Activated CD8-positive, alpha-beta T cell treated with anti-CD3 and anti-CD28 coated beads, Interleukin-2, amount 10 ng/mL, durations not matched to agents 7 days and 5 days (primary cell): ENCODE measurements around the gene LAMP5. TPM values are rescaled to one million over a fixed set of nuclear protein-coding genes. Genes with fewer than 3 reads are reported as not detected.

ENCODE experiments used
- ATAC-seq: fragments of 150-1000 bp; cut with Tn5 transposase; one replicate; pipeline ENCODE4 v1.10.0; 2021; ENCODE audit warnings: moderate library complexity
- CTCF ChIA-PET: fragments of 350-600 bp; sonication (Branson Sonifier 250); formaldehyde crosslinking; loops from one replicate; lab custom pipeline; 2021; ENCODE audit warnings: antibody characterized with exemption; lab: Charles Lee
- POLR2A ChIA-PET: fragments of 350-600 bp; sonication (Branson Sonifier 250); formaldehyde crosslinking; loops from one replicate; lab custom pipeline; 2021; ENCODE audit warnings: antibody characterized with exemption; lab: Charles Lee
- DNase-seq: peaks from one replicate; pipeline ENCODE4 v3.0.0-alpha.2; 2020
- H3K27ac Mint-ChIP-seq: one replicate; pipeline ENCODE4 v1.8.0; 2021; ENCODE audit warnings: mild to moderate bottlenecking, mixed read lengths
- H3K27me3 Mint-ChIP-seq: one replicate; pipeline ENCODE4 v1.8.0; 2021; ENCODE audit warnings: low read depth, mixed read lengths
- H3K36me3 Mint-ChIP-seq: one replicate; pipeline ENCODE4 v1.8.0; 2021; ENCODE audit warnings: low read depth, mixed read lengths
- H3K4me1 Mint-ChIP-seq: one replicate; pipeline ENCODE4 v1.8.0; 2021; ENCODE audit warnings: low read depth, mixed read lengths
- H3K4me3 Mint-ChIP-seq: one replicate; pipeline ENCODE4 v1.8.0; 2021; ENCODE audit warnings: mild to moderate bottlenecking, mixed read lengths
- H3K9me3 Mint-ChIP-seq: one replicate; pipeline ENCODE4 v1.8.0; 2022; ENCODE audit warnings: mixed read lengths; ENCODE audit not compliant: insufficient read depth
- total RNA-seq, 2 experiments: library from RNA; stranded (reverse); gene quantifications; one replicate each; pipeline ENCODE4 v1.2.3, GENCODE V29; 2021

The LAMP5 gene, protein sequence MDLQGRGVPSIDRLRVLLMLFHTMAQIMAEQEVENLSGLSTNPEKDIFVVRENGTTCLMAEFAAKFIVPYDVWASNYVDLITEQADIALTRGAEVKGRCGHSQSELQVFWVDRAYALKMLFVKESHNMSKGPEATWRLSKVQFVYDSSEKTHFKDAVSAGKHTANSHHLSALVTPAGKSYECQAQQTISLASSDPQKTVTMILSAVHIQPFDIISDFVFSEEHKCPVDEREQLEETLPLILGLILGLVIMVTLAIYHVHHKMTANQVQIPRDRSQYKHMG
- total RNA-seq, result not detected

DNA sequence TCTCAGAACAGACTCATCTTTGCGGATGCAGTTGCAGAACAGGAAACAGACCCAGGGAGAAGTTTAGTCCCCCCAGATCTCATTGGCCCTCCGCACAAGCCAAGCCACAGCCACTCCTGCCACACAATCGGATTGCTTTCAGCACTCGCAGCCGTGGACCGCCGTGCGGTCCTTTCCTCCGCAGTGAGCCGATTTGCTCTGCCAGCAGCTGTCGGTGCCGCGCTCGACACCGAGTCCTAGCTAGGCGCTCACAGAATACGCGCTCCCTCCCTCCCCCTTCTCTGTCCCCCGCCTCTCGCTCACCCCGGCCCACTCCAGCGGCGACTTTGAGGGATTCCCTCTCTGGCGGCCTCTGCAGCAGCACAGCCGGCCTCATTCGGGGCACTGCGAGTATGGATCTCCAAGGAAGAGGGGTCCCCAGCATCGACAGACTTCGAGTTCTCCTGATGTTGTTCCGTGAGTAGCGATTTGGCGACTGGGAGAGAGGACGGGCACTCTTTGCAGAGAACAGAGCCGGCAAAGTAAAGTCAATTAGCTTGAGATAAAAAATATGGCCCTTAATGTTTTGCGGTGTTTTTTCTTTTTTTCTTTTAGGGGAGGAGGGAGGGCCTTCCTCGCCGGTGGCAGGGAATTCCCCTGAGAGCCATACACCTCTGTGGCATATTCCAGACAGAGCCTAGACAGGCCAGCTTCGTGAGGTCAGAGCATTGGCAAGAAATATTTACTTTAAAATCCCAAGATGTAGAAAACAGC is at the start of gene LAMP5:
Gene LAMP5 (plus strand): TSS at position 130 of the 753 bp plus-strand sequence. CDS start 263 bp downstream, at position 393.
- Mint-ChIP-seq H3K4me3 (no peak within 1 kb of the TSS), H3K27ac (no peak within 1 kb of the TSS), H3K4me1 (no peaks in the 10 kb centered on the region), H3K36me3 (no peaks in the 10 kb centered on the region), H3K27me3 (peaks cover 69% of the 10 kb centered on the region), H3K9me3 (no peaks in the 10 kb centered on the region)
- DNase-seq (no peak), ATAC-seq (no peak)
- ChIA-PET POLR2A (no interaction called here), CTCF (no interaction called here)

DNA sequence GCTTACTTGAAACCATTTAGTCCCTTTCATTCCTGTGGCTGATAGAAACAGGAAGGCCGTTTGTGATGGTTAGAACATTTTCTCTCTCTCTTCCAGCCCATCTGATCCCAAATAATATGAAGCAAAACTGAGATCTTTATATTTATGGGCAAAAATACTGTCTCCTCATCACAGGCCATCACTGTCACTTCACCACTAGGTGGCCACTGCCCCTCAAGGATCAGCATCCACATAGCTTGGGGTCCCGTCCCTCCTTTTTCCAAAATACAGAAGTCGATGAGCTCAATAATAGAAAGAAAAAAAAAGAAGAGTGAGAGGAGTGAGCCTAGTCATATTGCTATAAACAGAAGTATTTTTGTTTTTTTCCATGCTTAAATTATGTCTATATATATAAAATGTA is 46.4 kb upstream of the LAMP5 start:
- CTCF ChIA-PET, result interaction anchor here (1.1 kb wide), 1 partner anchor 8 kb away, joined by 4 read pairs; no protein-coding TSS in a partner anchor
- H3K4me3 Mint-ChIP-seq, result no peak overlapping the region
- H3K4me1 Mint-ChIP-seq, result no peaks in the 10 kb centered on the region
- ATAC-seq (no peak), DNase-seq (no peak)
- no peaks in the 10 kb centered on the region for H3K9me3 Mint-ChIP-seq
- no peak overlapping the region for H3K27ac Mint-ChIP-seq
- no peaks in the 10 kb centered on the region for H3K36me3 Mint-ChIP-seq
- no peaks in the 10 kb centered on the region for H3K27me3 Mint-ChIP-seq
- POLR2A ChIA-PET, result no interaction called here

DNA sequence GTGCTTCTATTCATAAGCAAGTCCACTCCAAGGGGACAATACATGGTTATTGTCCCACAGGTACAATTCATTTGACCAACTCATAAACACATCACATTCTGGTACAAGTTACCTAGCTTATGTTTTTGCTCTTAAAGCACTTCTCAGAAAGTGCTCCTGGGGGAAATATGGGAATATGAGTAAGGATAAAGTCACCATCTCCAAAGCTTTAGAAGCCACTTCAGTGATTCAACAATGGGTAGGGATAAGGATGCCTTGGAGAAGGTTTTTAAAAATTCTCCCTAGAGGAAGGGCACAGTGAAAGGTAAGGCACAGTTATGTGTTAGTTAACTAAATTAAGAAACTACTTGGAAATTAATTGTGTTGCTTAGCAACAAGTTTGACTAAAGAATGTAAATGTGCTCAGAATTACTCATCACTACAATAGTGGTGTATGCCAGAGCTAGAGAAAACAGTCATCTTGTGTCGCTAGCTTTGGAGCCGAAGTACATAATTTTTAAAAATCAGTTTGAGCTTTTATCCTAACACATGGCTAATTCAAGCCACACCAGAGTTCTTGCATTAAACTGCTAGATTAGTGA is 39.5 kb upstream of the LAMP5 start:
- POLR2A ChIA-PET, result no interaction called here
- no peaks in the 10 kb centered on the region for H3K27me3 Mint-ChIP-seq
- H3K4me3 Mint-ChIP-seq, result no peak overlapping the region
- DNase-seq, result no peak
- no peaks in the 10 kb centered on the region for H3K36me3 Mint-ChIP-seq
- H3K9me3 Mint-ChIP-seq, result no peaks in the 10 kb centered on the region
- no peak overlapping the region for H3K27ac Mint-ChIP-seq
- ATAC-seq, result no peak
- H3K4me1 Mint-ChIP-seq, result no peaks in the 10 kb centered on the region
- CTCF ChIA-PET, result no interaction called here

DNA sequence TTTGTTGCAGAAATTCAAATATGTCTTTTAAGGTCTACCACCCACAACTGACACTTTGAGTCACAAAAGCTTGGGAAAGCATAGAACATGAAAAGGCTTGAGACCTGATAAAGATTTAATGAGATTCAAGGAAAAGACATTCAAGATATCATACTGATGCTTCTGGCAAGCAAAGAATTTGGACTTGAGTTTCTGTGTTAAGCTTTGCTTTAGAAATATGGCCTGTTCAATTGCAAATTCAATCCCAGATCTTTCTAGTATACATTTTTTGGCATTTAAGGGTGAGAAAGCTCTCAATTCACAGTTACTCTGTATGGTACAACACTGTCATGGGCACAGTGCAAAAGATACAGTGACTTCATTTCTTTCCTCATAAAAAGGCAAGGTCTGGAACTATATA is 38.9 kb upstream of the LAMP5 start:
- CTCF ChIA-PET, result no interaction called here
- Mint-ChIP-seq H3K36me3 (no peaks in the 10 kb centered on the region), H3K4me1 (no peaks in the 10 kb centered on the region), H3K9me3 (no peaks in the 10 kb centered on the region), H3K27ac (no peak overlapping the region), H3K27me3 (no peaks in the 10 kb centered on the region), H3K4me3 (no peak overlapping the region)
- DNase-seq, result no peak
- no peak for ATAC-seq
- POLR2A ChIA-PET, result no interaction called here

DNA sequence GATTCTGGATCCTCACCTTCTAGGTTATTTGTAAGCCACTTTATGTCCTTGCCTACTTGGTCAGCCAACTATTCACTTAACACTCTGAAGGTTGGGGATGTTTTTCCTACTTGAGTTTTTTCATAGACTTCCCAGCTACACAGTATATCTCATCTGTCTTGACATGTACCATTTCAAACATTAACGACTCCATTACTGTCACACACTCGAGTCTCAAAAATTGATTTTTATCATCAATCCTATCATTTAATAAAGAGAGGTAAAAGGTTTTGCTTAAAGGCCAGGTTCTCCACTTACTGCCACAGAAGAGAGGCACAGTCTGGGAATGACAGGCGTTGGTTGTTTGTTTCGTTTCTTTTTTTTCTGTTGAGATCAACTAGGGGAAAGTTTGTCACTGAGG is 38.2 kb upstream of the LAMP5 start:
- ATAC-seq (no peak), DNase-seq (no peak)
- Mint-ChIP-seq H3K27ac (no peak overlapping the region), H3K9me3 (no peaks in the 10 kb centered on the region), H3K27me3 (no peaks in the 10 kb centered on the region), H3K4me1 (no peaks in the 10 kb centered on the region), H3K36me3 (no peaks in the 10 kb centered on the region), H3K4me3 (no peak overlapping the region)
- ChIA-PET POLR2A (no interaction called here), CTCF (no interaction called here)

DNA sequence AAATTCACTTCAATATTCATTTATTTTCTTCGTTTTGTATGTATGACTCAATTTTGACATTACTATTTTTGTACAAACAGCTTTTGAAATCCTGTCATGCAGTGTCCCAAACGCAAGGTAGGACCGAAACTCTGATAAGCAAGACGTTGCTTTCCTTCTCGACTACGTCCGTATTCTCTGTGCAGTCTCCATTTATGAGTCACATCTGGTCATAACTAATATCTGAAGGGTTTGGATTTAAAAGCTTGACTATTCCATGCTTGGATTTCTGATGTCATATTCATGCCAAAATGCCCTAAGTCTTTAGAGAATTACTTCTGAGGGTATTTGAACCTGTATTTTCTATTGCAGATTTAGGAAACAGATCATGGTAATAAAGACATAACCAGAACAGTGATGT is 37.8 kb upstream of the LAMP5 start:
- Mint-ChIP-seq H3K4me3 (no peak overlapping the region), H3K9me3 (no peaks in the 10 kb centered on the region), H3K4me1 (no peaks in the 10 kb centered on the region), H3K27ac (no peak overlapping the region), H3K27me3 (no peaks in the 10 kb centered on the region), H3K36me3 (no peaks in the 10 kb centered on the region)
- POLR2A ChIA-PET, result no interaction called here
- CTCF ChIA-PET, result interaction anchor here (1.2 kb wide), 1 partner anchor 68 kb away, joined by 3 read pairs; no protein-coding TSS in a partner anchor
- DNase-seq (no peak), ATAC-seq (no peak)

DNA sequence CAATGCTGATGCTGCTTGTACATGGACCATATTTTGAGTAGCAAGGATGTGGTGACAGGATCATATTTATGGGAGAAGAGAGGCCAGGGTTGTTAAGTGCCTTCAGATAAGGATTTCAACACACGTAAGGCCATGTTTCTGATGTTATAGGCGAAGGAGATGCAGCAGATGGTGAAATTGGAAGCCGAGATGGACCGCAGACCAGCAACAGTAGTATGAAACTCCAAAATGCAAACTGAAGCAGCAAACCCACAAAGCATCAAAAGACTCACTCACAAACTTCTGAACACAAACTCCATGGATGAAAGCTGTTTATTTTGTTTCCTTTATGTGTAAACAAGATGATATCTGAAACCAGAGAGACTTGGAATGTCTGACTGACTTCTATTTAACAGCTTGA is 35.6 kb upstream of the LAMP5 start:
- H3K27ac Mint-ChIP-seq, result no peak overlapping the region
- no peaks in the 10 kb centered on the region for H3K36me3 Mint-ChIP-seq
- ATAC-seq (no peak), DNase-seq (no peak)
- no peaks in the 10 kb centered on the region for H3K27me3 Mint-ChIP-seq
- H3K4me1 Mint-ChIP-seq, result no peaks in the 10 kb centered on the region
- ChIA-PET CTCF (no interaction called here), POLR2A (no interaction called here)
- H3K4me3 Mint-ChIP-seq, result no peak overlapping the region
- no peaks in the 10 kb centered on the region for H3K9me3 Mint-ChIP-seq

DNA sequence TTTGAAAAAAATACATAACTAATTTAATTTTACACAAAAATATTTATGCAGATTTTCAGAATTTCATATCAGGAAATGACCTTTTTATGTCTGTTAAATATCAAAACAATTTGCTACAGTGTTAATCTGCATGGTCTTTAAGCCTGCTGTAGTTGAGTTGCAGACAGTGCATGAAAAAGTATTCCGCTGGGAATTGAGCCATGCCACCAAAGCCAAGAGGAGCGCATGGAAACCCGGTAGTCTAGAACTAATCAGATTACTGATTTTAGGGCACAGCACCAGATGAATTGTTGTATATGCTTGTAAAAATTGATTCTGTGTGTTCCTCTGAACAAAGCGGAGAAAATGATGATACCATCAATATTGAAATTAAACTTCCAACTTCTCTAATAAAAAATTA is 34.3 kb upstream of the LAMP5 start:
- no peak for ATAC-seq

DNA sequence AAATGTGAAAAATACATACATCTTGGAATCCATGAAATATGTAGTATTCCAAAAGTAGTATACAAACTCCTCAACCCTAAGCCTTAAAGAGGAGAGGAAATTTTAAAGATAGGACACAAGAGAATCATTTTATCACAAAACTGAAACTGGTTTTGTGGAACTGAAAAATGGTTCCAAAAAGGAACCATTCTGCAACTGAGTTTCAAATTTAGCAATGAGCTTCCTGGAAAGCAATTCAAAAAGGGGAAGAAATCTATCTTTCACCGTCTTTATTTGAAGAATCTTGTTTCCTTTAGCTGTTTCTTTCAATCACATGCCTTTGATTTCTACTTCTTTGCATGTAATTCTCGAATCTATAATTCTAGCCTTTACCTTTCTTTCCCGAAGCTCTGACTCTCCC is 32.2 kb upstream of the LAMP5 start:
- ChIA-PET POLR2A (no interaction called here), CTCF (no interaction called here)
- Mint-ChIP-seq H3K4me3 (no peak overlapping the region), H3K27me3 (no peaks in the 10 kb centered on the region), H3K4me1 (no peaks in the 10 kb centered on the region), H3K9me3 (no peaks in the 10 kb centered on the region), H3K27ac (no peak overlapping the region), H3K36me3 (no peaks in the 10 kb centered on the region)
- ATAC-seq, result no peak
- no peak for DNase-seq

More for the DNA sequence above, 34.3 kb upstream of the LAMP5 start:
- Mint-ChIP-seq H3K4me3 (no peak overlapping the region), H3K27ac (no peak overlapping the region), H3K4me1 (no peaks in the 10 kb centered on the region), H3K27me3 (no peaks in the 10 kb centered on the region), H3K9me3 (no peaks in the 10 kb centered on the region), H3K36me3 (no peaks in the 10 kb centered on the region)
- ChIA-PET POLR2A (no interaction called here), CTCF (no interaction called here)
- no peak for DNase-seq

DNA sequence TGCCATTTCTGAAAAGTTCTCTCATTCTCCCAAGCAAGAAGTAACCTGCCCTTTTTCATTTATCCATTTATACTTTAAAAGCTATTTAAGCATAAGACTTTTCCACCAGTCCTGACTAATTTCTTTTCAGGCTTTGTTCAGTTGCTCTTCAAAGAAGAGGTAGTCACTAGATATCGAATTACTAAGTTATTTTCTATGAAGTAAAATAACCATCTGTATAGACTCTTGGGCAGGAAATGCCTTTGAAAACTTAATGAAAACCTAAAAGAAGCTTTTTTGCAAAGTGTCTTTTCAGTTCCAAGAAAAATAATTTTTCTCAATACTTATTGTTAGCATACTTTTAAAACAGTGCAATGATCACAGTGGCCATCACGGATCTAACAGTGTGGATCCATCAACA is 31.3 kb upstream of the LAMP5 start:
- Mint-ChIP-seq H3K27me3 (no peaks in the 10 kb centered on the region), H3K9me3 (no peaks in the 10 kb centered on the region), H3K4me1 (no peaks in the 10 kb centered on the region), H3K27ac (no peak overlapping the region), H3K36me3 (no peaks in the 10 kb centered on the region), H3K4me3 (no peak overlapping the region)
- CTCF ChIA-PET, result no interaction called here
- DNase-seq, result no peak
- no peak for ATAC-seq
- POLR2A ChIA-PET, result no interaction called here

DNA sequence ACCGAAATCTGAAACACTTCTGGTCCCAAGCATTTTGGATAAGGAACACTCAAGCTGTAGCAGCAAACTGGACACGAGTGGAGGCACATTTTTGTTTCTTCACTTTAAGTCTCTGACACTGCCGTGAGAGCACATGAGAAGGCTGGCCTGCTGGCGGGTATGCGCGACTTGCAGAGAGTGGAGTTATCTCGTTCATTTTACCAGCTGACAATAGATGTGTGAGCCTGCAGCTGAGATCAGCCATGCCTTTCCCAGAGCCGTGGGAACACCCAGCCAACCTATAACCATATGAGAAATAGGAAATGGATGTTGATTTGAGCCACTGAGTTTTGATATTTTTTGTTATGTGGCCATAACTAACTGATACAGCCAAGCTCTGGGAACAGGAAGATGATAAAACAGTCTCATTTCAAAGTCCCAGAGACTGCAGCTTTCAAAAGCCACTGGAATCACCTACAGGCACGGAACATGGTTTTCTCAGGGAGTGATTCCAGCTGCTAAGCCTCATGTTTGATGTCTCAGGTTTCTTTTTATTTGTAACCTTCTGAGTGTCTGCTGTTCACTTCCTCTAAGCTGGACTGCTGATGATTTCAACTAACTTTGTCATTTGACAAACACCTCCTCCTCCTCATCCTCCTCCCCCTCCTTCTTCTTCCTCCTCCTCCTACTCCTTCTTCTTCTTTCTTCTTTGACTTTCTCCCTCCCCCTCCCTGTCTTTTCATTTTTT is 28.6 kb upstream of the LAMP5 start:
- DNase-seq (no peak), ATAC-seq (no peak)
- Mint-ChIP-seq H3K9me3 (no peaks in the 10 kb centered on the region), H3K36me3 (no peaks in the 10 kb centered on the region), H3K4me3 (no peak overlapping the region), H3K4me1 (no peaks in the 10 kb centered on the region), H3K27ac (no peak overlapping the region), H3K27me3 (no peaks in the 10 kb centered on the region)
- ChIA-PET CTCF (no interaction called here), POLR2A (no interaction called here)

DNA sequence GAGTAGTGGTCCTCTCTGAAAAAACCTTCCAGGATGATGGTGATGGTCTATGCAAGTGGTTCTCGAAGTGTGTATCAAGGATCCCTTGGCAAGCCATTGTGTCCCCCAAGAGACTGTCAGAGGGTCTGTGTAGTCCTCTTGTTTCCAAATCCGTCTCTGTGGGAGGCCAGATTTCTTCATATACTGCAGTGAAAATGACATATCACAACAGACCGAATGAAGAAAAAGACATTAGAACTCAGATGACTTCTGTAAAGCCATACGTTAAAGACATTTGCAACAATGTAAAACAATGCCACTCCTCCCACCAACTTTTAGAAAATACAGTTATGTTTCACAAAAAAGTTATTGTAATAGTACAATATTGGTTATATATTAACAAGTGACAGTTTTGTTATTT is 27.2 kb upstream of the LAMP5 start:
- ATAC-seq (no peak), DNase-seq (no peak)
- Mint-ChIP-seq H3K4me1 (no peaks in the 10 kb centered on the region), H3K36me3 (no peaks in the 10 kb centered on the region), H3K27me3 (no peaks in the 10 kb centered on the region), H3K4me3 (no peak overlapping the region), H3K9me3 (no peaks in the 10 kb centered on the region), H3K27ac (no peak overlapping the region)
- ChIA-PET CTCF (no interaction called here), POLR2A (no interaction called here)
